HepG2 (cell line): ENCODE measurements around the gene SAMD10. TPM values are rescaled to one million over a fixed set of nuclear protein-coding genes. Genes with fewer than 3 reads are reported as not detected.

ENCODE experiments used
- CREB3 ChIP-seq: sonication (generic); formaldehyde crosslinking; IDR thresholded peaks from 2 replicates; pipeline ENCODE4 v1.5.0; 2020; ENCODE audit warnings: missing genetic modification reagents
- GMEB1 ChIP-seq: sonication (generic); formaldehyde crosslinking; IDR thresholded peaks from 2 replicates; pipeline ENCODE4 v1.5.1; 2020; ENCODE audit warnings: missing genetic modification reagents, mild to moderate bottlenecking, borderline replicate concordance
- PRDM10 ChIP-seq: sonication (generic); formaldehyde crosslinking; IDR thresholded peaks from 2 replicates; pipeline ENCODE4 v1.4.0; 2020; ENCODE audit warnings: low read depth, missing genetic modification reagents
- PRPF4 ChIP-seq: fragments of 200-400 bp; formaldehyde crosslinking; IDR thresholded peaks from 2 replicates; pipeline ENCODE4 v1.6.1; 2016; ENCODE audit warnings: low read length, low read depth; ENCODE audit not compliant: poor library complexity, severe bottlenecking
- ZBTB3 ChIP-seq: sonication (generic); formaldehyde crosslinking; IDR thresholded peaks from 2 replicates; pipeline ENCODE4 v1.4.0; 2020; ENCODE audit warnings: low read depth, mild to moderate bottlenecking, moderate library complexity, missing genetic modification reagents, borderline replicate concordance
- ZNF318 ChIP-seq: sonication (generic); formaldehyde crosslinking; IDR thresholded peaks from 2 replicates; pipeline ENCODE4 v1.4.0; 2020; ENCODE audit warnings: mild to moderate bottlenecking, missing genetic modification reagents
- ZNF34 ChIP-seq: sonication (generic); formaldehyde crosslinking; IDR thresholded peaks from 2 replicates; pipeline ENCODE4 v1.4.0; 2020; ENCODE audit warnings: mild to moderate bottlenecking, missing genetic modification reagents, borderline replicate concordance
- ZNF512B ChIP-seq: sonication (generic); formaldehyde crosslinking; IDR thresholded peaks from 2 replicates; pipeline ENCODE4 v1.5.1; 2020; ENCODE audit warnings: missing genetic modification reagents, mild to moderate bottlenecking, borderline replicate concordance
- polyA plus RNA-seq, 8 experiments: library from polyadenylated mRNA; depleted of rRNA in 3 of 8; stranded (reverse) in 7 of 8; unstranded in 1 of 8; fragments of >200 nt; fragmentation: Illumina TruSeq in 4 of 8; extraction: Trizol in 4 of 8; gene quantifications; 2 replicates each; pipeline versions ENCODE4 v1.2.1 to v1.2.3, GENCODE V29; 2011 to 2016; ENCODE audit warnings: low read depth in 4 of 8, missing spikeins in 1 of 8, mixed read lengths in 1 of 8; ENCODE audit not compliant: insufficient read depth in 1 of 8
- total RNA-seq, 5 experiments: library from RNA; depleted of rRNA; stranded (reverse); fragments of >200 nt; fragmentation: Illumina TruSeq; extraction: Trizol; gene quantifications; 2 replicates each; pipeline ENCODE4 v1.2.3, GENCODE V29; 2016; ENCODE audit warnings: low read depth in 1 of 5

Gene SAMD10
- total and polyA plus RNA-seq, 2 of the 13 experiments (the other 11 are each of a cell fraction or from before 2014, with no cell fraction given): 6.1 to 11.0 TPM

- TF ChIP-seq PRDM10 (CRISPR knock-in tag): peak; percentile 77
- no peak for TF ChIP-seq ZNF34
- no peak for TF ChIP-seq PRPF4
- TF ChIP-seq GMEB1 (CRISPR knock-in tag): 0 out of 2 replicates have a peak, but pooled peaks have one; percentile 21
- peak; percentile 54; the same call in 1 of the 2 replicates for TF ChIP-seq ZBTB3 (CRISPR knock-in tag)
- no peak for TF ChIP-seq ZNF512B (CRISPR knock-in tag)
- 0 out of 2 replicates have a peak, but pooled peaks have one; percentile 58 for TF ChIP-seq ZNF318 (CRISPR knock-in tag)
- TF ChIP-seq CREB3 (CRISPR knock-in tag): peak; percentile 41; the same call in 1 of the 2 replicates
Measured at GRCh38 chr20:63968928-63969760, 10.3 kb downstream of the SAMD10 start (continued).
